MM.1S (cell line): ENCODE results near the gene DLEC1.

ENCODE experiments used
- EZH2 ChIP-seq: fragments of 300-600 bp; sonication (generic); optimal IDR thresholded peaks from 2 replicates; pipeline ENCODE3; 2017; ENCODE audit warnings: low read depth, mild to moderate bottlenecking, antibody characterized with exemption, low read length, mixed read lengths
- EZH2phosphoT487 ChIP-seq: fragments of 300-600 bp; sonication (generic); IDR thresholded peaks from 2 replicates; pipeline ENCODE4 v1.6.1; 2018; ENCODE audit warnings: antibody characterized with exemption, low read length
- TF ChIP-seq, protein P1 (sequence below): fragments of 300-600 bp; sonication (generic); IDR thresholded peaks from 2 replicates; pipeline ENCODE4 v1.5.1; 2016; ENCODE audit warnings: antibody characterized with exemption, low read length, mixed read lengths

- TF ChIP-seq, protein P1, sequence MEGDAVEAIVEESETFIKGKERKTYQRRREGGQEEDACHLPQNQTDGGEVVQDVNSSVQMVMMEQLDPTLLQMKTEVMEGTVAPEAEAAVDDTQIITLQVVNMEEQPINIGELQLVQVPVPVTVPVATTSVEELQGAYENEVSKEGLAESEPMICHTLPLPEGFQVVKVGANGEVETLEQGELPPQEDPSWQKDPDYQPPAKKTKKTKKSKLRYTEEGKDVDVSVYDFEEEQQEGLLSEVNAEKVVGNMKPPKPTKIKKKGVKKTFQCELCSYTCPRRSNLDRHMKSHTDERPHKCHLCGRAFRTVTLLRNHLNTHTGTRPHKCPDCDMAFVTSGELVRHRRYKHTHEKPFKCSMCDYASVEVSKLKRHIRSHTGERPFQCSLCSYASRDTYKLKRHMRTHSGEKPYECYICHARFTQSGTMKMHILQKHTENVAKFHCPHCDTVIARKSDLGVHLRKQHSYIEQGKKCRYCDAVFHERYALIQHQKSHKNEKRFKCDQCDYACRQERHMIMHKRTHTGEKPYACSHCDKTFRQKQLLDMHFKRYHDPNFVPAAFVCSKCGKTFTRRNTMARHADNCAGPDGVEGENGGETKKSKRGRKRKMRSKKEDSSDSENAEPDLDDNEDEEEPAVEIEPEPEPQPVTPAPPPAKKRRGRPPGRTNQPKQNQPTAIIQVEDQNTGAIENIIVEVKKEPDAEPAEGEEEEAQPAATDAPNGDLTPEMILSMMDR = no peak
- TF ChIP-seq EZH2 = no peak
- TF ChIP-seq EZH2phosphoT487 = no peak
These were observed 29.9 kb upstream of the DLEC1 start for GRCh38 chr3:38008971-38009580.
